ENCODE data around the gene RACGAP1. TPM values are rescaled to one million over a fixed set of nuclear protein-coding genes. Genes with fewer than 3 reads are reported as not detected.
A peak's percentile ranks its signal among the peaks of the same experiment; 100 is the strongest.

Gene RACGAP1
- total and polyA plus RNA-seq, 2 of the 8 experiments (the other 6 are each of a cell fraction or from before 2014, with no cell fraction given): 18.0 to 66.3 TPM

- peaks cover 35 to 91% (median 73%) of the 10 kb centered on the region in 4 experiments for H3K27me3 ChIP-seq (replicated peaks in 1 of 4; ENCODE audit: control insufficient read depth in 3 of 4, extremely low read depth in 1 of 4, insufficient read depth in 3 of 4, low read length in 3 of 4)
- no peak overlapping the region for H4K5ac ChIP-seq (ENCODE audit: insufficient read length, low read depth, low read length)
- no peak overlapping the region for H3K27ac ChIP-seq (ENCODE audit: low read depth, low read length)
- no peak overlapping the region for H2AK5ac ChIP-seq (ENCODE audit: low read depth, low read length)
- H3K4me2 ChIP-seq (ENCODE audit: insufficient read depth in 1 of 2, low read depth in 2 of 2, low read length in 2 of 2): peak overlapping the region; percentile 94 to 95
- DNase-seq (ENCODE audit: low read depth in 1 of 2, low spot score in 2 of 2) (peak in 1 of 2 experiments; percentile 82), FAIRE-seq (peak; percentile 63)
- no peak overlapping the region for H3K14ac ChIP-seq (ENCODE audit: insufficient read length)
- H3K79me2 ChIP-seq (ENCODE audit: control insufficient read depth in 1 of 2, insufficient read depth in 2 of 2, low read length in 2 of 2): no peaks in the 10 kb centered on the region
- H3K79me1 ChIP-seq (ENCODE audit: low read depth, low read length): no peaks in the 10 kb centered on the region
- H3K56ac ChIP-seq (replicated peaks; ENCODE audit: insufficient read length, low read depth, low read length): no peak overlapping the region
- WGBS, 2 experiments (ENCODE audit: extremely low coverage in 1 of 2, insufficient coverage in 1 of 2, insufficient read length in 1 of 2, insufficient replicate concordance in 2 of 2, low coverage in 1 of 2, low lambda C conversion rate in 2 of 2, missing lambda C conversion rate in 1 of 2): 17% methylated on average over 17 of the region's 17 CpGs; no CpG with 5 or more reads in 1 of the 2 experiments
- no peak overlapping the region for H2BK20ac ChIP-seq (ENCODE audit: low read length)
- H2BK15ac ChIP-seq (ENCODE audit: low read length): no peak overlapping the region
- no peak overlapping the region for H3K4ac ChIP-seq (replicated peaks; ENCODE audit: insufficient read length, low read depth, low read length)
- no peak overlapping the region for H2BK12ac ChIP-seq (ENCODE audit: low read depth, low read length)
- H3K4me1 ChIP-seq (replicated peaks in 1 of 4; ENCODE audit: control insufficient read depth in 3 of 4, insufficient read depth in 4 of 4, low read length in 3 of 4): peaks cover 3 to 16% (median 10%) of the 10 kb centered on the region in 4 experiments
- H3K23ac ChIP-seq (ENCODE audit: insufficient read length): no peak overlapping the region
- no peak overlapping the region for H2BK5ac ChIP-seq (ENCODE audit: low read depth, low read length)
- peak overlapping the region; percentile 77; the same call in 1 of the 2 replicates for H4K8ac ChIP-seq (ENCODE audit: extremely low read depth, insufficient read depth, low read length)
- peaks cover 2 to 4% of the 10 kb centered on the region in 2 experiments for H4K20me1 ChIP-seq (replicated peaks in 1 of 2; ENCODE audit: control insufficient read depth in 1 of 2, insufficient read depth in 2 of 2, low read length in 2 of 2)
- no peak overlapping the region for H2BK120ac ChIP-seq (replicated peaks; ENCODE audit: low read depth, low read length)
- H3K9me3 ChIP-seq (ENCODE audit: insufficient read depth in 2 of 2, low read depth in 1 of 2, low read length in 1 of 2): no peaks in the 10 kb centered on the region
- no peaks in the 10 kb centered on the region for H3K36me3 ChIP-seq (ENCODE audit: control insufficient read depth in 2 of 4, insufficient read depth in 4 of 4, low read length in 3 of 4)
- H3K23me2 ChIP-seq (ENCODE audit: low read depth, low read length): peaks cover 11% of the 10 kb centered on the region
- no peak overlapping the region for H4K91ac ChIP-seq (replicated peaks; ENCODE audit: insufficient read length, low read length)
- H3K4me3 ChIP-seq (ENCODE audit: extremely low read depth in 1 of 4, insufficient read depth in 2 of 4, low read depth in 3 of 4, low read length in 4 of 4): peak overlapping the region in 2 of 4 experiments; percentile 17 to 74; a peak in 5 of 8 replicates
- CTCF ChIA-PET (ENCODE audit: partially characterized antibody): interaction anchor here (0.6 to 10.7 kb wide), 42 partner anchors 8 to 1206 kb away, joined by 3 to 257 read pairs (median 4); partner anchors contain the start of genes COX14, RACGAP1 and SMARCD1
- H2AFZ ChIP-seq (ENCODE audit: low read length): no peak overlapping the region; the same call in 1 of the 2 replicates
- POLR2A ChIA-PET (ENCODE audit: partially characterized antibody): interaction anchor here (0.9 to 3.4 kb wide), 8 partner anchors 9 to 97 kb away, joined by 3 to 19 read pairs (median 6); no protein-coding TSS in a partner anchor
- H3K9ac ChIP-seq (replicated peaks in 1 of 4; ENCODE audit: extremely low read depth in 1 of 4, low read depth in 3 of 4, low read length in 3 of 4): no peak overlapping the region
- no peak overlapping the region for H3K18ac ChIP-seq (ENCODE audit: extremely low read depth, low read length)
- TF ChIP-seq, protein P1, sequence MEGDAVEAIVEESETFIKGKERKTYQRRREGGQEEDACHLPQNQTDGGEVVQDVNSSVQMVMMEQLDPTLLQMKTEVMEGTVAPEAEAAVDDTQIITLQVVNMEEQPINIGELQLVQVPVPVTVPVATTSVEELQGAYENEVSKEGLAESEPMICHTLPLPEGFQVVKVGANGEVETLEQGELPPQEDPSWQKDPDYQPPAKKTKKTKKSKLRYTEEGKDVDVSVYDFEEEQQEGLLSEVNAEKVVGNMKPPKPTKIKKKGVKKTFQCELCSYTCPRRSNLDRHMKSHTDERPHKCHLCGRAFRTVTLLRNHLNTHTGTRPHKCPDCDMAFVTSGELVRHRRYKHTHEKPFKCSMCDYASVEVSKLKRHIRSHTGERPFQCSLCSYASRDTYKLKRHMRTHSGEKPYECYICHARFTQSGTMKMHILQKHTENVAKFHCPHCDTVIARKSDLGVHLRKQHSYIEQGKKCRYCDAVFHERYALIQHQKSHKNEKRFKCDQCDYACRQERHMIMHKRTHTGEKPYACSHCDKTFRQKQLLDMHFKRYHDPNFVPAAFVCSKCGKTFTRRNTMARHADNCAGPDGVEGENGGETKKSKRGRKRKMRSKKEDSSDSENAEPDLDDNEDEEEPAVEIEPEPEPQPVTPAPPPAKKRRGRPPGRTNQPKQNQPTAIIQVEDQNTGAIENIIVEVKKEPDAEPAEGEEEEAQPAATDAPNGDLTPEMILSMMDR (IDR thresholded peaks at IDR 0.05; ENCODE audit: control extremely low read depth in 1 of 3, insufficient read depth in 1 of 3, low read depth in 1 of 3, low read length in 3 of 3): peak; percentile 90 to 96 (median 91)
- TF ChIP-seq USF2 (IDR thresholded peaks at IDR 0.05; ENCODE audit: low read length): peak; percentile 36; the same call in 1 of the 2 replicates
- TF ChIP-seq RAD21 (IDR thresholded peaks at IDR 0.05 in 1 of 2, conservative IDR thresholded peaks at IDR 0.05 in 1 of 2; ENCODE audit: low read depth in 2 of 2, low read length in 2 of 2): peak; percentile 89 to 92
- TF ChIP-seq RBBP5 (IDR thresholded peaks at IDR 0.05; ENCODE audit: borderline replicate concordance, low read depth, low read length): no peak
- no peak; a peak in 1 of 4 replicates for TF ChIP-seq SIN3A (conservative IDR thresholded peaks at IDR 0.05 in 1 of 2, IDR thresholded peaks at IDR 0.05 in 1 of 2; ENCODE audit: low read depth in 1 of 2, low read length in 2 of 2)
- TF ChIP-seq SIRT6 (IDR thresholded peaks at IDR 0.05; ENCODE audit: low read length): no peak
Measured at GRCh38 chr12:50055831-50056638, 30.7 kb upstream of the RACGAP1 start.
